Endothelial cell (in vitro differentiated cells): ENCODE data around the gene TRPM1. TPM values are rescaled to one million over a fixed set of nuclear protein-coding genes. Genes with fewer than 3 reads are reported as not detected.

Source experiments
- DNase-seq: peaks from one replicate; pipeline ENCODE4 v3.0.0; 2021; ENCODE audit warnings: low spot score
- H3K27ac Mint-ChIP-seq: one replicate; pipeline ENCODE4 v1.8.0; 2021; ENCODE audit warnings: mixed read lengths, inconsistent platforms; ENCODE audit not compliant: unreplicated experiment
- H3K27me3 Mint-ChIP-seq: one replicate; pipeline ENCODE4 v1.8.0; 2021; ENCODE audit warnings: mild to moderate bottlenecking, moderate library complexity, mixed read lengths, inconsistent platforms; ENCODE audit not compliant: unreplicated experiment
- H3K36me3 Mint-ChIP-seq: one replicate; pipeline ENCODE4 v1.8.0; 2021; ENCODE audit warnings: mild to moderate bottlenecking, low read depth, mixed read lengths, inconsistent platforms; ENCODE audit not compliant: unreplicated experiment
- H3K4me1 Mint-ChIP-seq: one replicate; pipeline ENCODE4 v1.8.0; 2021; ENCODE audit warnings: mild to moderate bottlenecking, mixed read lengths, inconsistent platforms; ENCODE audit not compliant: unreplicated experiment
- H3K4me3 Mint-ChIP-seq: one replicate; pipeline ENCODE4 v1.8.0; 2021; ENCODE audit warnings: mild to moderate bottlenecking, mixed read lengths, inconsistent platforms; ENCODE audit not compliant: unreplicated experiment
- H3K9me3 Mint-ChIP-seq: one replicate; pipeline ENCODE4 v1.8.0; 2021; ENCODE audit warnings: mixed read lengths, inconsistent platforms; ENCODE audit not compliant: unreplicated experiment
- total RNA-seq: library from RNA; stranded (reverse); fragmentation: NEBNext Ultra II Directional; extraction: Animal tissue kit (Norgen Biotek cat#: 25700); gene quantifications from one replicate; pipeline ENCODE4 v1.2.1, GENCODE V29; 2021; ENCODE audit not compliant: unreplicated experiment
- TF ChIP-seq, protein P1 (sequence below): fragments of 200-600 bp; sonication (generic); IDR thresholded peaks from one replicate; pipeline ENCODE4 v1.5.0; 2021; ENCODE audit warnings: antibody characterized with exemption; ENCODE audit not compliant: unreplicated experiment

TRPM1 gene
- total RNA-seq, 1 donor from 2014 or later = not detected

- TF ChIP-seq, protein P1, sequence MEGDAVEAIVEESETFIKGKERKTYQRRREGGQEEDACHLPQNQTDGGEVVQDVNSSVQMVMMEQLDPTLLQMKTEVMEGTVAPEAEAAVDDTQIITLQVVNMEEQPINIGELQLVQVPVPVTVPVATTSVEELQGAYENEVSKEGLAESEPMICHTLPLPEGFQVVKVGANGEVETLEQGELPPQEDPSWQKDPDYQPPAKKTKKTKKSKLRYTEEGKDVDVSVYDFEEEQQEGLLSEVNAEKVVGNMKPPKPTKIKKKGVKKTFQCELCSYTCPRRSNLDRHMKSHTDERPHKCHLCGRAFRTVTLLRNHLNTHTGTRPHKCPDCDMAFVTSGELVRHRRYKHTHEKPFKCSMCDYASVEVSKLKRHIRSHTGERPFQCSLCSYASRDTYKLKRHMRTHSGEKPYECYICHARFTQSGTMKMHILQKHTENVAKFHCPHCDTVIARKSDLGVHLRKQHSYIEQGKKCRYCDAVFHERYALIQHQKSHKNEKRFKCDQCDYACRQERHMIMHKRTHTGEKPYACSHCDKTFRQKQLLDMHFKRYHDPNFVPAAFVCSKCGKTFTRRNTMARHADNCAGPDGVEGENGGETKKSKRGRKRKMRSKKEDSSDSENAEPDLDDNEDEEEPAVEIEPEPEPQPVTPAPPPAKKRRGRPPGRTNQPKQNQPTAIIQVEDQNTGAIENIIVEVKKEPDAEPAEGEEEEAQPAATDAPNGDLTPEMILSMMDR = no peak
- no peak for DNase-seq
- Mint-ChIP-seq H3K4me3 (no peak overlapping the region), H3K9me3 (no peaks in the 10 kb centered on the region), H3K27ac (no peak overlapping the region), H3K4me1 (no peaks in the 10 kb centered on the region), H3K27me3 (peaks cover 2% of the 10 kb centered on the region), H3K36me3 (no peaks in the 10 kb centered on the region)
These were observed 2.4 kb downstream of the TRPM1 start for GRCh38 chr15:31098953-31099740.

DNA sequence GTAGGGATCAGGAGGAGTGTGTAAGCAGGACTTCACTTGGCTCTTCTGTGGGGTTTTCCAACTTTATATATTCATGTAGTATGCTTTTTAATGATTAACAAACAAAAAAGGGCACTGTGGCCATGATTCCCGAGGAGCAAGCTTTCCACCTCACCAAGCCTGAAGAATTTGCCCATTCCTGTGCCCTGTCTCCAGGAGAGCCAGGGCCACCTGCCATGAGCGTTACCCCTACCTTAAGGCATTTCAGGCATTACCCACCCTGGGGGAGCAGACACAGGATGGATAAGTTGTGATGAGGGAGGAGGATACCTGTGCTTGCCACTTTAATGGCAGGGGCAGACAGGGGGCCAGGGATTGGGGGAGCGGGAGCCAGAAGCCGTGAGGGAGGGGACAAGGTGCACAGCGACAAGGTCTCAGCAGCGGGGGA is 3.0 kb downstream of the TRPM1 start:
- Mint-ChIP-seq H3K4me3 (no peak overlapping the region), H3K27ac (no peak overlapping the region), H3K27me3 (peaks cover 2% of the 10 kb centered on the region), H3K9me3 (no peaks in the 10 kb centered on the region), H3K4me1 (no peaks in the 10 kb centered on the region), H3K36me3 (no peaks in the 10 kb centered on the region)
- TF ChIP-seq, protein P1 = no peak
- DNase-seq = no peak

- Mint-ChIP-seq H3K27me3 (peaks cover 2% of the 10 kb centered on the region), H3K36me3 (no peaks in the 10 kb centered on the region), H3K4me1 (peaks cover 2% of the 10 kb centered on the region), H3K4me3 (no peak overlapping the region), H3K27ac (no peak overlapping the region), H3K9me3 (no peaks in the 10 kb centered on the region)
- TF ChIP-seq, protein P1 = no peak
- DNase-seq = no peak
These were observed 5.0 kb downstream of the TRPM1 start for GRCh38 chr15:31096563-31096962.

DNA sequence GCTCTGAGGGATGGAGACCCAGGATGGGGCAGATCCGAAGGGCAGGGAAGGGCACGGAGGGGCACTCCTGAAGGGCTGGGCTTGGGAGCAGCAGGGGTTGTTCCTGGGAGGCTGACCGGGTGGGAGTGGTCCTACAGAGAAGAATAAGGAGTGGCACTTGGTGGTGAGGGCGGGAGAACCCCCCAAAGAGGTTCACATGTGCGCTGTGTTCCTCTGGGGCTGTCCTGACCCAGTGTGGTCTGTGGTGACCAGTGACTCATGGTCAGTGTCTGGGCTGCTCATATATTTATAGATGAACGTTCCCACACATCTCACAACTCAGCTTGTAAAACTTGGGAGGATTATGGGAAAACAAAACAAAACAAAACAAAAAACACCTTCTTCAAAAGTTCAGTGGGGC is 10.0 kb downstream of the TRPM1 start:
- DNase-seq = no peak
- Mint-ChIP-seq H3K9me3 (no peaks in the 10 kb centered on the region), H3K4me1 (peaks cover 2% of the 10 kb centered on the region), H3K4me3 (no peak overlapping the region), H3K27ac (no peak overlapping the region), H3K27me3 (no peaks in the 10 kb centered on the region), H3K36me3 (no peaks in the 10 kb centered on the region)
- TF ChIP-seq, protein P1 = no peak

DNA sequence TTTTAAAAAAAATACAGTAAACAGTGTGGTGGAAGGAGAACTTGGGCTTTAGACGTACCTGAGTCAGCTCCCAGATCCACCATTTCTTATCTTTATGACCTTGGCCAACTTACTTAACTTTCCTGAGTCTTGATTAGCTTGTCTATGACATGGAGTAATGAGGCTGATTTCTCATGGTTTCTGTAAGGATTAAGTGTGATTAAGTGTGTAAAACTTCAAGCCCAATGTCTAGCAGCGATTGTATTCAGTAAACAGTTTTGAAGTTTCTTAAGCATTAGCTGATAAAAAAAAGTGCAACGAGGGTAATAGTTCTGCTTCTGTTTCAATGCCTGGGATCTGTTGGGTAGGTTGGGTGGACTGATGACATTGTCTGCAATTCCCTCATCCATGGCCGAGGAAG is 10.8 kb downstream of the TRPM1 start:
- Mint-ChIP-seq H3K27ac (no peak overlapping the region), H3K4me1 (peaks cover 2% of the 10 kb centered on the region), H3K36me3 (no peaks in the 10 kb centered on the region), H3K9me3 (no peaks in the 10 kb centered on the region), H3K27me3 (no peaks in the 10 kb centered on the region), H3K4me3 (no peak overlapping the region)
- TF ChIP-seq, protein P1 = no peak
- DNase-seq = no peak
